Keratinocyte (primary cell): ENCODE results near the gene SNRNP35.

ENCODE experiments used
- CTCF ChIP-seq, 3 experiments: IDR thresholded peaks in 1 of 3; conservative IDR thresholded peaks in 1 of 3; optimal IDR thresholded peaks in 1 of 3; 2 replicates in 2 of 3; 3 replicates in 1 of 3; pipeline versions ENCODE3 to v1.5.1; 2011; ENCODE audit warnings: low read length in 3 of 3, mild to moderate bottlenecking in 3 of 3, moderate library complexity in 2 of 3, control low read depth in 1 of 3, inconsistent platforms in 1 of 3; ENCODE audit not compliant: insufficient read depth in 2 of 3; ENCODE audit errors: extremely low read depth in 1 of 3
- EZH2 ChIP-seq: IDR thresholded peaks from one replicate; pipeline ENCODE4 v1.6.1; 2012; ENCODE audit warnings: inconsistent platforms, mild to moderate bottlenecking, low read length, moderate library complexity

- TF ChIP-seq CTCF (optimal IDR thresholded peaks at IDR 0.05 in 1 of 3, IDR thresholded peaks at IDR 0.05 in 1 of 3, conservative IDR thresholded peaks at IDR 0.05 in 1 of 3; ENCODE audit: extremely low read depth in 1 of 3, insufficient read depth in 2 of 3, low read length in 3 of 3) (no peak), EZH2 (no peak)
Observed at GRCh38 chr12:123421314-123421713, 36.6 kb upstream of the SNRNP35 start.
